Glutamatergic neuron (in vitro differentiated cells): ENCODE measurements around the gene INMT. TPM values are rescaled to one million over a fixed set of nuclear protein-coding genes. Genes with fewer than 3 reads are reported as not detected.

Source experiments
- DNase-seq: peaks from one replicate; pipeline ENCODE4 v3.0.0; 2022
- H3K27ac Mint-ChIP-seq: one replicate; pipeline ENCODE4 v1.8.0; 2020; ENCODE audit warnings: mild to moderate bottlenecking, mixed read lengths, inconsistent platforms; ENCODE audit not compliant: unreplicated experiment
- H3K27me3 Mint-ChIP-seq: one replicate; pipeline ENCODE4 v1.8.0; 2020; ENCODE audit warnings: mild to moderate bottlenecking, moderate library complexity, mixed read lengths, inconsistent platforms; ENCODE audit not compliant: unreplicated experiment
- H3K36me3 Mint-ChIP-seq: one replicate; pipeline ENCODE4 v1.8.0; 2020; ENCODE audit warnings: mild to moderate bottlenecking, mixed read lengths, inconsistent platforms; ENCODE audit not compliant: unreplicated experiment
- H3K4me1 Mint-ChIP-seq: one replicate; pipeline ENCODE4 v1.8.0; 2020; ENCODE audit warnings: mild to moderate bottlenecking, low read depth, mixed read lengths, inconsistent platforms; ENCODE audit not compliant: unreplicated experiment
- H3K4me3 Mint-ChIP-seq: one replicate; pipeline ENCODE4 v1.8.0; 2020; ENCODE audit warnings: mild to moderate bottlenecking, mixed read lengths, inconsistent platforms; ENCODE audit not compliant: unreplicated experiment
- H3K9me3 Mint-ChIP-seq: one replicate; pipeline ENCODE4 v1.8.0; 2020; ENCODE audit warnings: mild to moderate bottlenecking, moderate library complexity, mixed read lengths, inconsistent platforms; ENCODE audit not compliant: unreplicated experiment
- CTCF ChIP-seq: fragments of 200-600 bp; sonication (generic); IDR thresholded peaks from one replicate; pipeline ENCODE4 v1.5.0; 2021; ENCODE audit not compliant: partially characterized antibody, unreplicated experiment
- total RNA-seq: library from RNA; stranded (reverse); fragmentation: NEBNext Ultra II Directional; extraction: Animal tissue kit (Norgen Biotek cat#: 25700); gene quantifications from one replicate; pipeline ENCODE4 v1.2.1, GENCODE V29; 2021; ENCODE audit not compliant: unreplicated experiment

The INMT gene
- total RNA-seq, 1 donor from 2014 or later, result 1.7 TPM

GRCh38 chr7:30731581-30731980 is 20.4 kb upstream of the INMT start:
- Mint-ChIP-seq H3K4me3 (peak overlapping the region; percentile 20), H3K9me3 (peaks cover 11% of the 10 kb centered on the region), H3K4me1 (peaks cover 55% of the 10 kb centered on the region), H3K27ac (peak overlapping the region; percentile 85), H3K36me3 (peaks cover 4% of the 10 kb centered on the region), H3K27me3 (peaks cover 19% of the 10 kb centered on the region)
- peak; percentile 55 for DNase-seq
- TF ChIP-seq CTCF, result no peak

- no peak for DNase-seq
- H3K9me3 Mint-ChIP-seq, result peaks cover 11% of the 10 kb centered on the region
Observed at GRCh38 chr7:30732606-30733005, 19.3 kb upstream of the INMT start.

GRCh38 chr7:30733216-30733615 is 18.7 kb upstream of the INMT start:
- peaks cover 16% of the 10 kb centered on the region for H3K27me3 Mint-ChIP-seq
- no peak overlapping the region for H3K4me3 Mint-ChIP-seq
- peaks cover 44% of the 10 kb centered on the region for H3K4me1 Mint-ChIP-seq
- H3K36me3 Mint-ChIP-seq, result peaks cover 11% of the 10 kb centered on the region
- H3K9me3 Mint-ChIP-seq, result peaks cover 13% of the 10 kb centered on the region
- no peak for DNase-seq
- no peak for TF ChIP-seq CTCF
- peak overlapping the region; percentile 12 for H3K27ac Mint-ChIP-seq

More at GRCh38 chr7:30732606-30733005, 19.3 kb upstream of the INMT start:
- H3K4me1 Mint-ChIP-seq, result peaks cover 49% of the 10 kb centered on the region
- H3K27me3 Mint-ChIP-seq, result peaks cover 16% of the 10 kb centered on the region
- H3K4me3 Mint-ChIP-seq, result no peak overlapping the region
- peaks cover 9% of the 10 kb centered on the region for H3K36me3 Mint-ChIP-seq
- TF ChIP-seq CTCF, result no peak
- peak overlapping the region; percentile 75 for H3K27ac Mint-ChIP-seq

DNA sequence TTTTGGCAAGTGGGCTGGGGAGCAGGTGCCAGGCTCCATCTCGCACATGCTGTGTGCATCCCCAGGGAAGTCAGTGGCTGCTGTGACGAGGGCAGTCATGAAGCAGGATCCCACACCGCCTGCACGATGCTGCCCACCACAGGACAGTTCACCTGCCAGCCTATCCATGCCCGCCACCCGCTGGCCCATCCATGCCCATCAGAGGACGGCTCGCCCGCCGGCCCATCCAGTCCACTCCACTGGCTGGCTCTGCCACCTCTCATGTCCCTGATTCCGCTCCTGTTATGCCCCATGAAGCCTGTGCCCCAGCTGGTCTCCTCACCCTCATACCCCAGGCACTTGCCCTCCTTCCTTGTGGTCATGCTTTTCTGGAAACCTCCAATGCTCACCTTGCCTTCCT is 18.2 kb upstream of the INMT start:
- H3K4me1 Mint-ChIP-seq, result peaks cover 39% of the 10 kb centered on the region
- peaks cover 14% of the 10 kb centered on the region for H3K9me3 Mint-ChIP-seq
- H3K27me3 Mint-ChIP-seq, result peaks cover 15% of the 10 kb centered on the region
- peaks cover 11% of the 10 kb centered on the region for H3K36me3 Mint-ChIP-seq
- no peak overlapping the region for H3K4me3 Mint-ChIP-seq
- H3K27ac Mint-ChIP-seq, result peak overlapping the region; percentile 14
- TF ChIP-seq CTCF, result no peak
- no peak for DNase-seq

GRCh38 chr7:30734497-30734896 is 17.4 kb upstream of the INMT start:
- DNase-seq, result peak; percentile 44
- peaks cover 37% of the 10 kb centered on the region for H3K4me1 Mint-ChIP-seq
- peaks cover 15% of the 10 kb centered on the region for H3K9me3 Mint-ChIP-seq
- TF ChIP-seq CTCF, result no peak
- H3K27ac Mint-ChIP-seq, result peak overlapping the region; percentile 81
- peaks cover 14% of the 10 kb centered on the region for H3K27me3 Mint-ChIP-seq
- peaks cover 11% of the 10 kb centered on the region for H3K36me3 Mint-ChIP-seq
- H3K4me3 Mint-ChIP-seq, result peak overlapping the region; percentile 57
